ENCODE data around the gene ALOX15. TPM values are rescaled to one million over a fixed set of nuclear protein-coding genes. Genes with fewer than 3 reads are reported as not detected.
"Not testable (repeated sequence)": the region's sequence is repeated elsewhere in the genome, so short reads cannot be mapped to it uniquely, and the experiment has no call there.

Gene ALOX15
- total RNA-seq, 1 experiment from 2014 or later: not detected

GRCh38 chr17:4622375-4622774, 19.1 kb downstream of the ALOX15 start:
- Histone ChIP-seq H3K4me1 (replicated peaks) (no peaks in the 10 kb centered on the region), H3K27ac (no peak overlapping the region), H3K9me3 (replicated peaks) (0 out of 2 replicates have a peak, but pooled peaks cover 4% of the 10 kb centered on the region), H3K27me3 (replicated peaks) (peaks cover 7% of the 10 kb centered on the region), H3K4me3 (no peak overlapping the region), H3K36me3 (no peaks in the 10 kb centered on the region)
- no peak for DNase-seq (ENCODE audit: low read depth in 1 of 2, low spot score in 2 of 2)

GRCh38 chr17:4620531-4621101, 20.9 kb downstream of the ALOX15 start:
- H3K27ac ChIP-seq: no peak overlapping the region
- H3K4me3 ChIP-seq: no peak overlapping the region
- no peaks in the 10 kb centered on the region for H3K4me1 ChIP-seq (replicated peaks)
- no peak for DNase-seq (ENCODE audit: low read depth in 1 of 2, low spot score in 2 of 2)
- no peaks in the 10 kb centered on the region for H3K36me3 ChIP-seq
- H3K9me3 ChIP-seq (replicated peaks): 0 out of 2 replicates have a peak, but pooled peaks cover 4% of the 10 kb centered on the region
- peaks cover 4% of the 10 kb centered on the region for H3K27me3 ChIP-seq (replicated peaks)

GRCh38 chr17:4617590-4618351, 23.7 kb downstream of the ALOX15 start:
- no peaks in the 10 kb centered on the region for H3K27me3 ChIP-seq (replicated peaks)

GRCh38 chr17:4617090-4617489, 24.4 kb downstream of the ALOX15 start:
- H3K27me3 ChIP-seq (replicated peaks): no peaks in the 10 kb centered on the region
- no peak overlapping the region for H3K4me3 ChIP-seq
- no peaks in the 10 kb centered on the region for H3K9me3 ChIP-seq (replicated peaks)
- H3K4me1 ChIP-seq (replicated peaks): no peaks in the 10 kb centered on the region
- no peak for DNase-seq (ENCODE audit: low read depth in 1 of 2, low spot score in 2 of 2)
- no peaks in the 10 kb centered on the region for H3K36me3 ChIP-seq
- no peak overlapping the region for H3K27ac ChIP-seq

More at GRCh38 chr17:4617590-4618351, 23.7 kb downstream of the ALOX15 start:
- Histone ChIP-seq H3K4me3 (no peak overlapping the region), H3K4me1 (replicated peaks) (no peaks in the 10 kb centered on the region), H3K27ac (no peak overlapping the region), H3K36me3 (no peaks in the 10 kb centered on the region), H3K9me3 (replicated peaks) (0 out of 2 replicates have a peak, but pooled peaks cover 4% of the 10 kb centered on the region)
- no peak for DNase-seq (ENCODE audit: low read depth in 1 of 2, low spot score in 2 of 2)

- H3K4me1 ChIP-seq (replicated peaks): no peaks in the 10 kb centered on the region
- H3K36me3 ChIP-seq: no peaks in the 10 kb centered on the region
- no peak overlapping the region for H3K4me3 ChIP-seq
- H3K27ac ChIP-seq: no peak overlapping the region
- no peak for DNase-seq (ENCODE audit: low read depth in 1 of 2, low spot score in 2 of 2)
- H3K27me3 ChIP-seq (replicated peaks): no peaks in the 10 kb centered on the region
- no peaks in the 10 kb centered on the region for H3K9me3 ChIP-seq (replicated peaks)
Measured at GRCh38 chr17:4616476-4616875, 25.0 kb downstream of the ALOX15 start.

GRCh38 chr17:4610656-4611055, 30.8 kb downstream of the ALOX15 start:
- no peaks in the 10 kb centered on the region for H3K9me3 ChIP-seq (replicated peaks)
- no peak for DNase-seq (ENCODE audit: low read depth in 1 of 2, low spot score in 2 of 2)
- H3K36me3 ChIP-seq: no peaks in the 10 kb centered on the region
- peaks cover 14% of the 10 kb centered on the region; the same call in 1 of the 2 replicates for H3K27me3 ChIP-seq (replicated peaks)
- H3K4me1 ChIP-seq (replicated peaks): no peaks in the 10 kb centered on the region
- H3K4me3 ChIP-seq: no peak overlapping the region
- no peak overlapping the region for H3K27ac ChIP-seq

GRCh38 chr17:4610162-4610561, 31.3 kb downstream of the ALOX15 start:
- Histone ChIP-seq H3K4me1 (replicated peaks) (no peaks in the 10 kb centered on the region), H3K9me3 (replicated peaks) (no peaks in the 10 kb centered on the region), H3K27me3 (replicated peaks) (peaks cover 14% of the 10 kb centered on the region; the same call in 1 of the 2 replicates), H3K27ac (no peak overlapping the region), H3K36me3 (no peaks in the 10 kb centered on the region), H3K4me3 (no peak overlapping the region)
- no peak for DNase-seq (ENCODE audit: low read depth in 1 of 2, low spot score in 2 of 2)

GRCh38 chr17:4609761-4610160, 31.7 kb downstream of the ALOX15 start:
- Histone ChIP-seq H3K36me3 (no peaks in the 10 kb centered on the region), H3K4me1 (replicated peaks) (no peaks in the 10 kb centered on the region), H3K27ac (no peak overlapping the region), H3K4me3 (no peak overlapping the region), H3K9me3 (replicated peaks) (no peaks in the 10 kb centered on the region), H3K27me3 (replicated peaks) (peaks cover 14% of the 10 kb centered on the region; the same call in 1 of the 2 replicates)
- no peak for DNase-seq (ENCODE audit: low read depth in 1 of 2, low spot score in 2 of 2)

GRCh38 chr17:4607773-4608187, 33.7 kb downstream of the ALOX15 start:
- no peak overlapping the region for H3K27ac ChIP-seq
- no peaks in the 10 kb centered on the region for H3K36me3 ChIP-seq
- H3K27me3 ChIP-seq (replicated peaks): peaks cover 14% of the 10 kb centered on the region; the same call in 1 of the 2 replicates
- no peaks in the 10 kb centered on the region for H3K4me1 ChIP-seq (replicated peaks)
- H3K4me3 ChIP-seq: no peak overlapping the region
- H3K9me3 ChIP-seq (replicated peaks): no peaks in the 10 kb centered on the region
- DNase-seq (ENCODE audit: low read depth in 1 of 2, low spot score in 2 of 2): no peak

GRCh38 chr17:4607261-4607741, 34.2 kb downstream of the ALOX15 start:
- Histone ChIP-seq H3K4me3 (no peak overlapping the region), H3K27me3 (replicated peaks) (peaks cover 14% of the 10 kb centered on the region; the same call in 1 of the 2 replicates), H3K36me3 (no peaks in the 10 kb centered on the region), H3K4me1 (replicated peaks) (no peaks in the 10 kb centered on the region), H3K9me3 (replicated peaks) (no peaks in the 10 kb centered on the region), H3K27ac (no peak overlapping the region)
- DNase-seq (ENCODE audit: low read depth in 1 of 2, low spot score in 2 of 2): no peak

GRCh38 chr17:4605826-4606225, 35.7 kb downstream of the ALOX15 start:
- DNase-seq (ENCODE audit: low read depth in 1 of 2, low spot score in 2 of 2): peak in 1 of 2 experiments; percentile 4
- peaks cover 14% of the 10 kb centered on the region; the same call in 1 of the 2 replicates for H3K27me3 ChIP-seq (replicated peaks)
- H3K36me3 ChIP-seq: no peaks in the 10 kb centered on the region
- H3K4me1 ChIP-seq (replicated peaks): no peaks in the 10 kb centered on the region
- H3K9me3 ChIP-seq (replicated peaks): no peaks in the 10 kb centered on the region
- no peak overlapping the region for H3K27ac ChIP-seq
- H3K4me3 ChIP-seq: no peak overlapping the region

GRCh38 chr17:4604736-4605135, 36.7 kb downstream of the ALOX15 start:
- H3K27ac ChIP-seq; H3K9me3 ChIP-seq (replicated peaks); H3K4me3 ChIP-seq; DNase-seq (ENCODE audit: low read depth in 1 of 2, low spot score in 2 of 2); H3K36me3 ChIP-seq; H3K27me3 ChIP-seq (replicated peaks); H3K4me1 ChIP-seq (replicated peaks): not testable (repeated sequence)

GRCh38 chr17:4604111-4604644, 37.3 kb downstream of the ALOX15 start:
- DNase-seq (ENCODE audit: low read depth in 1 of 2, low spot score in 2 of 2): no peak
- no peaks in the 10 kb centered on the region for H3K4me1 ChIP-seq (replicated peaks)
- no peak overlapping the region for H3K4me3 ChIP-seq
- no peaks in the 10 kb centered on the region for H3K36me3 ChIP-seq
- no peaks in the 10 kb centered on the region for H3K9me3 ChIP-seq (replicated peaks)
- H3K27ac ChIP-seq: no peak overlapping the region
- H3K27me3 ChIP-seq (replicated peaks): peaks cover 4% of the 10 kb centered on the region; the same call in 1 of the 2 replicates

GRCh38 chr17:4602041-4602440, 39.4 kb downstream of the ALOX15 start:
- Histone ChIP-seq H3K27ac (no peak overlapping the region), H3K4me3 (no peak overlapping the region), H3K36me3 (no peaks in the 10 kb centered on the region), H3K9me3 (replicated peaks) (no peaks in the 10 kb centered on the region), H3K27me3 (replicated peaks) (no peaks in the 10 kb centered on the region), H3K4me1 (replicated peaks) (no peaks in the 10 kb centered on the region)
- DNase-seq (ENCODE audit: low read depth in 1 of 2, low spot score in 2 of 2): no peak

Measured in SJSA1 (cell line).